ENCODE results near the gene PLEKHO2.

The PLEKHO2 gene

DNA sequence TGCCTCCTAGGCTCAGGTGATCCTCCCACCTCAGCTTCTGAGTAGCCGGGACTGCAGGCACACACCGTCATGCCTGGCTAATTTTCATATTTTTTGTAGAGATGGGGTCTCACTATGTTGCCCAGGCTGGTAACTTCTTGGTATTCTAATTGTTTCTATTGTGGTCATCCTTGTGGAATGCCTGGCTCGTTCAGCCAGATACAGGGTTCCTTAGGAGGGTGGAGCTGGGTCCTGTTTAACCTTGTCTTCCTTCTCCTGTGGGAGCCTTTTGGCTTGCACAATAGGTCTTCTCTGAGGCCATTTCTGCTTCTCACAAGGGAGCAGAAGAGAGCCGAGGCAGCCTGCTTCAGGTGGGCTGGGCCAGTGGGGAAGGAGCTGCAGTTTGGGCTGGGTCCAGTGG, 15.7 kb downstream of the PLEKHO2 start:
- DNase-seq (ENCODE audit: low read depth), result no peak

GRCh38 chr15:64858021-64858575, 16.4 kb downstream of the PLEKHO2 start:
- no peak for DNase-seq (ENCODE audit: low read depth)

DNA sequence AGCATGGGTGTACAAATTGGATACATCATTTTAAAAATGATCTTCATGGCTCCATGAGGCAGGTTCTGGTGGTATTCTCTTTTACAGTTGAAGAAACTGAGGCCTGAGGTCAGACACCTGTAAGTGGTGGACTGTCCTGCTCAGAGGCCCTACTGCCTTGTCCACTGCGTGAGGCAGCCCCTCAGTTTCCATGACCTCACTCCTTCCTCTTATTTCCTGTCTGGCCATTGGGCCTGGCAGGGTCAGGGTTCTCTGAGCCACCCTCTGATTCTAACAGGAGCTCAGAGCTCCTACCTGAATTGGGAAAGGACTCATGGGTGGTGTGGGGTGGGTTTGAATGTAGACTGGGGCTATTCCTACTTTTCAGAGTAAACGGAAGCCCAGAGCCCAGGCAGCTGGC, 17.5 kb downstream of the PLEKHO2 start:
- DNase-seq (ENCODE audit: low read depth), result no peak

- DNase-seq (ENCODE audit: low read depth), result no peak
Observed at GRCh38 chr15:64861331-64861730, 19.6 kb downstream of the PLEKHO2 start.

- DNase-seq (ENCODE audit: low read depth), result no peak
Observed at GRCh38 chr15:64861960-64862359, 20.2 kb downstream of the PLEKHO2 start.

DNA sequence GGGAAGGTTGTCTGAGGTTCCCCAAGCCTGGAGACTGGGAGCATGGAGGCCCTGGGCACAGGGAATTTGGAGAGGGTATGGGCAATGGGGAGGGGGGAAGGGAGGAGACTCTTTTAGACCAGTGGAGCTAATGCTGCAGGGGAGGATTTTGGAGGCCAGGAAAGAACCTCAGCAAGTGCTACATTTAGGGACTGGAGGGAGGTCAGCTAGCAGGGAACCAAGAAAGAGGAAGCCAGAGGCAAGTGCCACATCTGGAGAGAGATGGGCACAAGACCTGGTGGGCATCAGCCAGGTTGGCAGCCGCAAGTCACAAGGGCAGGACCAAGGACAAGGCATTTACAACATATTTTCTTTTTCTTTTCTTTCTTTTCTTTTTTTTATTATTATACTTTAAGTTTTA, 20.7 kb downstream of the PLEKHO2 start:
- DNase-seq (ENCODE audit: low read depth), result no peak

GRCh38 chr15:64864068-64864467, 22.4 kb downstream of the PLEKHO2 start:
- no peak for DNase-seq (ENCODE audit: low read depth)

GRCh38 chr15:64865126-64865997, 23.6 kb downstream of the PLEKHO2 start:
- DNase-seq (ENCODE audit: low read depth), result no peak

- no peak for DNase-seq (ENCODE audit: low read depth)
Observed at GRCh38 chr15:64865998-64866520, 24.3 kb downstream of the PLEKHO2 start.

GRCh38 chr15:64869501-64869900, 27.8 kb downstream of the PLEKHO2 start:
- no peak for DNase-seq (ENCODE audit: low read depth)

DNA sequence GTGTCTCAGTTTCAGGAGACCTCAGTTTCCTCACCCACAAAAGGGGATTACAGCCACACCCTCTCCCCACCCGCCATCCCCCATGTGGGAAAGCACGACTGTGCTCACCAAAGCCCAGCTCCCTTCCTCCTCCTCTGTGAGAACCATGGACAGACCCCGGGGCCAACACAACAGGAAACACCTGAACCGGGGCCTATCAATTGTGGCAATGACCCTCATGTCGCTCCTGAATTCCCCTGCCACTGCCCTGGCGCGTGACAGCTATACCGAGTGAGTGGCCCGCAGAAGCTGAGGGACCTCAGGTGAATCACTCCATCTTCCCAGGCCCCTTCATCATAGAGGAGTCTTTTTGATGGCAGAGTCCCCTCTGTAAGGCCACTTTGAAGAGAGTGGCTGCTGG, 28.6 kb downstream of the PLEKHO2 start:
- no peak for DNase-seq (ENCODE audit: low read depth)

DNA sequence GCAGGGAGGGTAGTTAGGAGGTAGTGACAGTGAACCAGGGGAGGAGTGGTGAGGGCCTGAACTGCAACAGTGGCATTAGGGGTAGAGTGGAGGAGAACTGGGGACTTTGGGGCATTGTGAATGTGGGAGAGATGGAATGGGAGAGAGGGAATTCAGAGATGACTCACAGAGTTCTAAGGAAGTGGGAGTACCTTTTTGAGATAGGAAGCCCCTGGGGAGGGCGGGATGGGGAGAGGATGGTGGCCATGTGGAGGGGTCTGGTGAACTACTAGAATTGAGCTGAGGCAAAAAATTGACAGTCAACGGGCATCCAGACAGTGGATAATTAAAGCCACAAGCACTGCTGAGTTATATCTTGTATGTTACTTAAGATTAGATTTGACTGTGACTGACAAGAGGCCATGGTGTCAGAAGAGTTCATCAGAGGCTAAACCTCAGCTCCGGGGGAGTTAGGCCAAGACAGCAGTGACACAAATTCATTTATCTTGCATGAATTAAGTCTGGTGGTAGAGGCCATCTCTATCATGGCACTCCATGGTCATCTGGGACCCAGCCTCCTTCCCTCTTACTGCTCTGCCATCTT, 34.0 kb downstream of the PLEKHO2 start:
- no peak for DNase-seq (ENCODE audit: low read depth)

GRCh38 chr15:64877435-64877834, 35.7 kb downstream of the PLEKHO2 start:
- no peak for DNase-seq (ENCODE audit: low read depth)

- no peak for DNase-seq (ENCODE audit: low read depth)
Observed at GRCh38 chr15:64878705-64879104, 37.0 kb downstream of the PLEKHO2 start.

DNA sequence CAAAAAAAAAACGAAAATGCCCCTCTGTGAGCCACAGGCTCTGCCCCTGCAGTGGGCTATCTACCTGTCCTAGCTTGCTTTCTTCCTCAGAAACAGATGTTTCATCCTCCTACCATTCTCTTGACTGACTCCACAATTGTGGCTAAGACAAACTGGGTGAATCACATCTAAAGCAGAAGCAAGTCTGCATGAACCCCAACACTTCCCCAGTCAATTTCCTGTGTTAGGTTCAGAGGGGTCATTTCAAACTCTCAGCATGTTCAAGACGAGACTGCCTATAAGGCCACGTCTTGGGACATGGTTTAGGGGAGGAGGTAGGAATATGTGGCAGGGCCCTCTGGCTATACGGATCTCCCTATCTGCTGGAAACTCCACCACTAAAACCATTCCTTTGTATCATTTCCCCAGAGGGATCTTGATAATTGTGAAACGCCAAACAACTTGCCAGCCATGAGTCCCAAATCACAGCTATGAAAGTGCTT, 41.4 kb downstream of the PLEKHO2 start:
- DNase-seq (ENCODE audit: low read depth), result no peak

GRCh38 chr15:64883997-64884511, 42.3 kb downstream of the PLEKHO2 start:
- no peak for DNase-seq (ENCODE audit: low read depth)

DNA sequence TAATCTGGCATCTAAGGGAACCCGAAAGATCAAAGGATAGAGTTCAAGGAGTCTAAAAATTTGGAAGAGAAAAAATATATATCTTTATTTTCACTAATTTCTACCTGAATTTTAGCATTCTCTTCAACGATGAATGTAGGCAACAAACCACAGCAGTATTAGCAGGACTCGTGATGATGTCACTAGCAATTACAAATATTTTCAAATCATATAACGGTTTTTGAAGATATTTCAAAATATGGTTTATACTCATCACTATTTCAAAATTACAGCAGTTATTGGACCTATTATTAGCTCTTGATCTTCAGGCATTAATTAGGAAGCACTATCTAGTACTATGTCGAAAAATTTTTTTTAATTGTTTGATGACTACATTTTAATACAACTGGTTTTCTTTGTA, 43.0 kb downstream of the PLEKHO2 start:
- no peak for DNase-seq (ENCODE audit: low read depth)

DNA sequence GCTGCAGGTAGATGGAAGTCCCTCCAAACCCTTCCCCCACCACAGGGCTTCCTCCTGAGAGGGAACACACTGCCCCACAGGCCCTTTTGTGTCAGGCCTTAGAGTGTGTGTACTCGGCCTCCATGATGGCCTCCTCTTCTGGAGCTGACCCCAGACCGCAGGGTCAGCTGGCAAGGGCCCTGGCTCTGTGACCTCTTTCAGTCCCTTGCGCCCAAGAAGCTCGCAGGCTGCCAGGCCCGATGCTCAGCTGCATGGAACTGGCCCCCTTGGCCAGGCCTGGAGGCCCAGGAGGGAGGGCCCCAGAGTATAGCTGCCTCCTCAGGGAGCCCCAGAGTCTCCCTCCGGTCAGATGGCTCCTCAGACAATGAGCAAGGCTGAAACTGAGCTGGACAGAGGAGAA, 46.6 kb downstream of the PLEKHO2 start:
- no peak for DNase-seq (ENCODE audit: low read depth)

GRCh38 chr15:64891561-64891960, 49.8 kb downstream of the PLEKHO2 start:
- DNase-seq (ENCODE audit: low read depth), result no peak

- no peak for DNase-seq (ENCODE audit: low read depth)
Observed at GRCh38 chr15:64892847-64893403, 51.2 kb downstream of the PLEKHO2 start.

DNA sequence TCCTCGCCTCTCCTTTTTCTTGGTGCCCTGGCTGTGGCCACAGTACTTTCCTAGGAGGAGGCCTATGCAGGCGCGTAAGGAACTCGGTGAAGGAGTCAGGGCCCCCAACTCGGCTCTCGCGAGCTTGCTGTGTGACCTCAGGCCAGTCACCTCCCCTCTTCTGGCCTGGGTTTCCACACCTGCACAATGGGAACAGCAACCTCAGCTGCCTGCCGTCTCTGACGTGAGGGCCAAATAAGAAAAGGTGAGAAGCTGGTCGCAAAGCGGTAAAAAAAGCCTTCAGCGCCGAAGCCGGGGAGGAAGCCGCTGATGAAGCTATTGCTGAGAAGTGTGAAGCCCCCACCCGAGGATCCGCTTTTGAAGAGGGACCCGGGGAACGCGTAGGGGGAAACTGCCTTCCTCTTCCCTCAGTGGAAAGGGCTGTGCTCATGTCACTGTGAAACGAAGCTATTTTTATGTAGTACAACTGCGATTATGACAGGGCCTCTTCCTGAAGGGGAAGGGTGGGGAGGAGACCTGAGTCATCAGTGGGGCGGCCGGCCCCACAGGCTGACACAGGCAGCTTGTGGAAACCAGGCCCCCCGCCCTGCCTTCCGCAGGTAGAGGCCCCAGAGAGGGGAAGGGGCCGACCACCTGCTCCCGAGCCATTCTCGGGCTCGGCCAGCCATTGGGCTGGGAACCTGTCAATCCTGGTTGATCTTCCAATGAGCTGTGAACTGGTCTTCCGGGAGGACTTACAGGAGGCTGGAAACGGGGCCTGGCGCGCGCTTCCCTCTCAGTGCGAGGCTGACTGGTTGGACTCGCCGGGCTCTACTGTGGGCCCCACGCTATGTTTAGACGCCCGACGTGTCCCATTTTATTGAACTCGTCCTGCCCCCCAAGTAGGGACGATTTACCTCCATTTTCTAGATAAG, 52.0 kb downstream of the PLEKHO2 start:
- peak; percentile 64 for DNase-seq (ENCODE audit: low read depth)
